Measurements from ENCODE around the gene LMF1. TPM values are rescaled to one million over a fixed set of nuclear protein-coding genes. Genes with fewer than 3 reads are reported as not detected.

LMF1 gene
- total and polyA plus RNA-seq, 2 of the 8 experiments (the other 6 are each of a cell fraction or from before 2014, with no cell fraction given): 3.5 to 9.1 TPM

DNA sequence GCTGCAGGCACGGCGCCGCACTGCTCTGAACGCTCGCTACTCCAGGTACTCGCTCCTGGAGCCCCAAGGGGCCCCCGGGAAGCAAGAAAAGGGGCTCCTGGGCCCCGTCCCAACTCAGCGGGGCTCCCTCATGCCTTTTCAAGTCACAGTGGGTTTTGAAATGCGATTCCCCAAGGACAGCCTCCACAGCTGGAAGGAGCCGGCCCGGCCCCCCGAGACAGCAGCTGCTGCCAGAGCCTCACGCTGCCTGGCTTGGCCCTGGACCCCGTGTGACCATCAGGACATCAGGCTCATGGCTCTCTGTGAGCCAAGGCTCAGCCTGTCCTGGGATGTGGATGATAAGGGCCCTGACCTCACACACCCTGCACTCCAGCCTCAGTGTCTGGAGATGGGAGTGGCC is 80.6 kb downstream of the LMF1 start:
- no peak overlapping the region for H2BK120ac ChIP-seq (replicated peaks; ENCODE audit: low read depth, low read length)
- no peak overlapping the region for H2BK20ac ChIP-seq (ENCODE audit: low read length)
- H2BK15ac ChIP-seq (ENCODE audit: low read length): no peak overlapping the region
- H3K4me2 ChIP-seq (ENCODE audit: insufficient read depth in 1 of 2, low read depth in 2 of 2, low read length in 2 of 2): peak overlapping the region in 1 of 2 experiments; percentile 11; a peak in 1 of 4 replicates
- H3K18ac ChIP-seq (ENCODE audit: extremely low read depth, low read length): no peak overlapping the region; the same call in 1 of the 2 replicates
- H4K5ac ChIP-seq (ENCODE audit: insufficient read length, low read depth, low read length): no peak overlapping the region
- DNase-seq (ENCODE audit: low read depth in 1 of 2, low spot score in 2 of 2) (no peak), FAIRE-seq (no peak)
- H3K4me1 ChIP-seq (replicated peaks in 1 of 4; ENCODE audit: control insufficient read depth in 3 of 4, insufficient read depth in 4 of 4, low read length in 3 of 4): peaks cover 0 to 22% (median 9%) of the 10 kb centered on the region in 4 experiments; a peak in 5 of 7 replicates
- no peak overlapping the region for H3K23ac ChIP-seq (ENCODE audit: insufficient read length)
- no peak overlapping the region for H3K9ac ChIP-seq (replicated peaks in 1 of 4; ENCODE audit: extremely low read depth in 1 of 4, low read depth in 3 of 4, low read length in 3 of 4)
- H3K79me1 ChIP-seq (ENCODE audit: low read depth, low read length): no peaks in the 10 kb centered on the region
- TF ChIP-seq YY1 (IDR thresholded peaks at IDR 0.05; ENCODE audit: low read depth, low read length) (no peak), MAFK (IDR thresholded peaks at IDR 0.05; ENCODE audit: low read depth, low read length) (no peak), TBP (IDR thresholded peaks at IDR 0.05; ENCODE audit: low read depth, low read length) (no peak), E2F6 (IDR thresholded peaks at IDR 0.05) (no peak), EZH2 (IDR thresholded peaks at IDR 0.05; ENCODE audit: low read depth, low read length, severe bottlenecking) (no peak), KDM4A (IDR thresholded peaks at IDR 0.05; ENCODE audit: low read depth, low read length, severe bottlenecking) (no peak), KDM5A (IDR thresholded peaks at IDR 0.05; ENCODE audit: low read length) (no peak)
- WGBS, 2 experiments (ENCODE audit: extremely low coverage in 1 of 2, insufficient coverage in 1 of 2, insufficient read length in 1 of 2, insufficient replicate concordance in 2 of 2, low coverage in 1 of 2, low lambda C conversion rate in 2 of 2, missing lambda C conversion rate in 1 of 2): 57% methylated on average over 15 of the region's 15 CpGs; no CpG with 5 or more reads in 1 of the 2 experiments
- no peak overlapping the region; the same call in 1 of the 2 replicates for H4K8ac ChIP-seq (ENCODE audit: extremely low read depth, insufficient read depth, low read length)
- H3K27ac ChIP-seq (ENCODE audit: low read depth, low read length): no peak overlapping the region
- no peaks in the 10 kb centered on the region for H3K79me2 ChIP-seq (ENCODE audit: control insufficient read depth in 1 of 2, insufficient read depth in 2 of 2, low read length in 2 of 2)
- no peaks in the 10 kb centered on the region for H3K36me3 ChIP-seq (ENCODE audit: control insufficient read depth in 2 of 4, insufficient read depth in 4 of 4, low read length in 3 of 4)
- H2AFZ ChIP-seq (ENCODE audit: low read length): no peak overlapping the region
- H2BK12ac ChIP-seq (ENCODE audit: low read depth, low read length): no peak overlapping the region
- no peaks in the 10 kb centered on the region; a peak in 1 of 4 replicates for H3K9me3 ChIP-seq (ENCODE audit: insufficient read depth in 2 of 2, low read depth in 1 of 2, low read length in 1 of 2)
- no peak overlapping the region for H3K4me3 ChIP-seq (ENCODE audit: extremely low read depth in 1 of 4, insufficient read depth in 2 of 4, low read depth in 3 of 4, low read length in 4 of 4)
- no peak overlapping the region for H3K56ac ChIP-seq (replicated peaks; ENCODE audit: insufficient read length, low read depth, low read length)
- H4K91ac ChIP-seq (replicated peaks; ENCODE audit: insufficient read length, low read length): no peak overlapping the region
- CTCF ChIA-PET (ENCODE audit: partially characterized antibody): interaction anchor here (1.1 kb wide), 1 partner anchor 167 kb away, joined by 4 read pairs; no protein-coding TSS in a partner anchor
- no peaks in the 10 kb centered on the region for H3K27me3 ChIP-seq (replicated peaks in 1 of 4; ENCODE audit: control insufficient read depth in 3 of 4, extremely low read depth in 1 of 4, insufficient read depth in 3 of 4, low read length in 3 of 4)
- H3K14ac ChIP-seq (ENCODE audit: insufficient read length): no peak overlapping the region
- H2BK5ac ChIP-seq (ENCODE audit: low read depth, low read length): no peak overlapping the region
- no peaks in the 10 kb centered on the region; the same call in 1 of the 2 replicates for H3K23me2 ChIP-seq (ENCODE audit: low read depth, low read length)
- no peak overlapping the region for H2AK5ac ChIP-seq (ENCODE audit: low read depth, low read length)
- POLR2A ChIA-PET (ENCODE audit: partially characterized antibody): no interaction called here
- peaks cover 0 to 3% of the 10 kb centered on the region in 2 experiments for H4K20me1 ChIP-seq (replicated peaks in 1 of 2; ENCODE audit: control insufficient read depth in 1 of 2, insufficient read depth in 2 of 2, low read length in 2 of 2)
- no peak overlapping the region for H3K4ac ChIP-seq (replicated peaks; ENCODE audit: insufficient read length, low read depth, low read length)

Data from H1 (cell line).